HCT116 (cell line): ENCODE measurements around the gene IRF4.

Experiments used
- CEBPB ChIP-seq: IDR thresholded peaks from 2 replicates; pipeline ENCODE4 v1.6.1; 2012; ENCODE audit warnings: low read depth
- CTCF ChIP-seq, 3 experiments: fragments of 200-600 bp in 1 of 3; sonication (generic) in 1 of 3; IDR thresholded peaks in 2 of 3; conservative IDR thresholded peaks in 1 of 3; 2 replicates each; pipeline ENCODE4 v1.5.1; 2012 to 2017; ENCODE audit warnings: low read depth in 2 of 3, low read length in 2 of 3, antibody characterized with exemption in 1 of 3, borderline replicate concordance in 1 of 3, control low read depth in 1 of 3, mild to moderate bottlenecking in 1 of 3, mixed read lengths in 1 of 3, mixed run types in 1 of 3, moderate library complexity in 1 of 3; ENCODE audit not compliant: insufficient read depth in 1 of 3
- EGR1 ChIP-seq: IDR thresholded peaks from 2 replicates; pipeline ENCODE4 v1.6.1; 2012; ENCODE audit warnings: low read depth
- EZH2 ChIP-seq: fragments of 200-600 bp; sonication (generic); IDR thresholded peaks from 2 replicates; pipeline ENCODE4 v1.6.1; 2017; ENCODE audit warnings: antibody characterized with exemption, mixed run types
- EZH2phosphoT487 ChIP-seq: fragments of 200-600 bp; IDR thresholded peaks from 2 replicates; pipeline ENCODE4 v1.6.1; 2018; ENCODE audit warnings: antibody characterized with exemption, borderline replicate concordance
- POLR2A ChIP-seq: IDR thresholded peaks from 2 replicates; pipeline ENCODE4 v1.7.0; 2011; ENCODE audit warnings: borderline replicate concordance; ENCODE audit not compliant: insufficient read depth, insufficient read length; ENCODE audit errors: extremely low read depth
- REST ChIP-seq: IDR thresholded peaks from 2 replicates; pipeline ENCODE4 v1.6.1; 2012; ENCODE audit warnings: low read depth
- YY1 ChIP-seq: IDR thresholded peaks from 2 replicates; pipeline ENCODE4 v1.6.1; 2011; ENCODE audit warnings: low read length, low read depth, moderate library complexity, mild to moderate bottlenecking; ENCODE audit not compliant: insufficient replicate concordance; ENCODE audit errors: extremely low read depth
- ZBTB33 ChIP-seq: IDR thresholded peaks from 2 replicates; pipeline ENCODE4 v1.6.1; 2011; ENCODE audit warnings: mild to moderate bottlenecking, low read length, moderate library complexity; ENCODE audit not compliant: insufficient replicate concordance; ENCODE audit errors: extremely low read depth

GRCh38 chr6:349491-349921, 42.0 kb upstream of the IRF4 start:
- TF ChIP-seq EGR1 (no peak), POLR2A (no peak), REST (no peak), CTCF (IDR thresholded peaks at IDR 0.05 in 2 of 3, conservative IDR thresholded peaks at IDR 0.05 in 1 of 3; ENCODE audit: borderline replicate concordance in 1 of 3, insufficient read depth in 1 of 3, low read depth in 2 of 3, low read length in 2 of 3) (no peak), ZBTB33 (no peak), EZH2 (no peak), CEBPB (no peak), EZH2phosphoT487 (no peak), YY1 (no peak)
